GM19395 (cell line): ENCODE measurements around the gene RACGAP1.
"Not testable (repeated sequence)": the region's sequence is repeated elsewhere in the genome, so short reads cannot be mapped to it uniquely, and the experiment has no call there.

Experiments used
- ATAC-seq: cut with Tn5 transposase; IDR thresholded peaks from one replicate; pipeline ENCODE4 v1.9.1; 2021; ENCODE audit warnings: mild to moderate bottlenecking, moderate library complexity; ENCODE audit not compliant: unreplicated experiment

Gene RACGAP1

DNA sequence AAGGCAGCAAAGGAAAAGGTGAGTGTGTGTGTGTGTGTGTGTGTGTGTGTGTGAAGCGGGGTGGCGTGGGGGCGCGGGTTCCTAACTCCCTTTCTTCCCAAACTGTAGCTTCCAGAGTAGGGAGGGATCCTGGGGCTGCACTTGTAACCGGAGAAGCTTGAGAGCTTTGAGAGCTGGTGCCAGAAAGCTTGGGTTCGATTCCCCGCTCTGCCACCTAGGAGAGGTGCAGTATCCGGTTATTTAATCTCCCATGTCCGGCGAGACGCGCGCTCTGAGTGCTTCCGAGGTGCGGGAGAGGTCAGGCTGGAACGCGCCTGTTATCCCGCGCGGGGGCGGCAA lies 7.2 kb upstream of the RACGAP1 start:
- no peak for ATAC-seq

DNA sequence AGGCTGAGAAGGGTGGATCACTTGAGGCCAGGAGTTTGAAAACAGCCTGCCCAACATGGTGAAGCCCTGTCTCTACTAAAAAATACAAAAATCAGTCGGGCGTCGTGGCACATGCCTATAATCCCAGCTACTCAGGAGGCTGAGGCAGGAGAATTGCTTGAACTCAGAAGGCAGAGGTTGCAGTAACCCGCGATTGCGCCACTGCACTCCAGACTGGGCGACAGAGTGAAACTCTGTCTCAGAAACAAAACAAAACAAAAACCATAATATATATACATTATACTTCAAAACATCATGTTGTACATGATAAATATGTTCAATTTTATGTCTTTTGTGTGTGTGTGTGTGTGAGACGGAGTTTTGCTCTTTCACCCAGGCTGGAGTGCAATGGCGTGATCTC lies 5.2 kb upstream of the RACGAP1 start:
- not testable (repeated sequence) for ATAC-seq

DNA sequence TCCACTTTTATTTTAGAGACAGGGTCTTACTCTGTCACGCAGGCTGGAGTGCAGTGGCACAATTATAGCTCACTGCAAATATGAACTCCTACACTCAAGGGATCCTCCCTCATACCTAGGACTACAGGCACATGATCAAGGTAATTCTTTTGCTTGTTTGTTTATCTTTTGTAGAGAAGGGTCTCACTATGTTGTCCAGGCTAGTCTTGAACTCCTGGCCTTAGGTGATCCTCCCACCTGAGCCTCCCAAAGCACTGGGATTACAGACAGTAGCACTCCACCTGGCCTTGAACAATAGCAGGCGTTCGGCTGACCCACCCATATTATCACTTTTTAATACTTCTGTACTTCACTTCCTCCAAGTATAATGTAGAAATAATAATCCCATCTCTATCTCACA lies 1.4 kb upstream of the RACGAP1 start:
- ATAC-seq, result no peak

DNA sequence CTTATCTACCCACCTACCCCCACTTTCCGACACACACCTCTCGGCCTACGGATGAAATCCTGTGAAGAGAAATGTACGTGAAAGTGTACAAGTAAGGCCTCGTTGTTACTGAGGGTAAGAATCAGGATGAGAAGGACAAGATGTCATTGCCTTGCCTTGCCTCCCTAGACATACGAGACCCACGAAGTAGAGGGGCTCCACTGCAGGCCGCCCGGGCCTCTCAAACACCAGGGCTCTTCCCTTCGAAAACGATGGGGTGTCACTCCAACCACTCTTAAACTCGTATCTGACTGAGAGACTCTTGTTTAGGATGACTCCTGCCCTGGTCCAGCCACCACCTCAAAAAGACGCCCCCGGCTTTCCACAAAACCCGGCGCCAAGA lies 498 bp downstream of the RACGAP1 start:
- ATAC-seq, result peak; percentile 29

DNA sequence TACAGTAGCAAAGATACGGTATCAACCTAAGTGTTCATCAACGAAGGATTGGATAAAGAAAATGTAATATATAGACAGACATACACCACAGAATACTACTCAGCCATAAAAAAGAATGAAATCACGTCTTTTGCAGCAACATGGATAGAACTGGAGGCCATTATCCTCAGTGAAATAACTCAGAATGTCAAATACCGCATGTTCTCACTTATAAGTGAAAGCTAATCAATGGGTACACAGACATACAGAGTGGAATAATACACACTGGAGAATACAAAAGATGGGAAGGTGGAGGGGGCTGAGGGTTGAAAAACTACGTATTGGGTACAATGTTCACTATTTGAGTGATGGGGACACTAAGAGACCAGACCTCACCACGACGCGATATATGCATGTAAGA lies 1.1 kb downstream of the RACGAP1 start:
- ATAC-seq, result no peak

DNA sequence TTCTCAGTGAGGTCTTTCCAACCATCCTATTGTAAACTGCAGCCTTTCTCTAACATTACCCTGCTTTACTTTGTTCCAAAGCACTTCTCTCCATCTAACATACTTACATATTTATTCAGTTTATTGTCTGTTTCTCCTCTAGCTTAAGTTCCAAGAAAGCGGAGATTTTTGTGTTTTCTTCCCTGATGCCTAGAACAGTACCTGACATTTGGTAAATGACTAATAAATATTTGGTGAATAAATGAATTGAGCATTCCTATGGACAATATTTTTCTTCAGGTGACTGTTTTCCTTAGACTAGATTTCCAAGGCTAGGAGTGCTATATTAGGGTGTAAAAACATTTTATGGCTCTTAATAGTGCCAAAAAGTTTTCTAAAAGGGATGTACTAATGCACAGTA lies 2.4 kb downstream of the RACGAP1 start:
- no peak for ATAC-seq

DNA sequence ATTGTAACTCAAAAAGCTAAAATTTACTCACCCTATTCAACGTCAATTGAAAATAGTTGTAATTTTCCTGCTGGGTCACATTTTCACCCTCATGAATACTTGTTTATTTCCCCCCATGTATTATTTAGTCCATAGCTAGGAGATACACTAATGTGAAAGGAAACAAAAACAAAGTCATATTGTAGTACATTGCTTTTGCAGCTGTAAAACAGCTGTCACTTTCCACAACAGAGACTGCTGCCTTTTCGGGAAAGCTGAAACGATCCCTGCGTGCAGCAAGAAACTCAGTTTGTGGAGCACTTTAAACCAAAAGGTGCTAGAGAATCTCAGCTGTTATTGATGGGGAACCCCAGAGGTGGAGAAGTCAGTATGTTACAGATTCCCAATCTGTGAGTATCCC lies 4.3 kb downstream of the RACGAP1 start:
- ATAC-seq, result no peak

DNA sequence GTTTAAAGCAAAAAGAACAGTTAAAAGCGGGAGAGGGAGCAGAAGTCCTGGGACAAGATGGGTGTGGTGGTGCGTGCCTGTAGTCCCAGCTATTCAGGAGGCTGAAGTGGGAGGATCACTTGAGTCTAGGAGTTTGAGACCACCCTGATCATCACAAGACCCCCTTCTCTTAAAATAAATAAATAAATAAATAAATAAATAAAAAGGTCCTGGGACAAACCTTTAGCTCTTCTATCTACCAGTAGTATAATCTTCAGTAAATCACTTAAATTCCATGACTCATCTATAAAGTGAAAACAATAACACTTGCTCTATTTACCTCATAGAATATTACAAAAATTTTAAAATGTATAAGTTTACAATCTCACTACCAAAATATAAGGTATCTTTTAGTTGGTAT lies 5.8 kb downstream of the RACGAP1 start:
- no peak for ATAC-seq

DNA sequence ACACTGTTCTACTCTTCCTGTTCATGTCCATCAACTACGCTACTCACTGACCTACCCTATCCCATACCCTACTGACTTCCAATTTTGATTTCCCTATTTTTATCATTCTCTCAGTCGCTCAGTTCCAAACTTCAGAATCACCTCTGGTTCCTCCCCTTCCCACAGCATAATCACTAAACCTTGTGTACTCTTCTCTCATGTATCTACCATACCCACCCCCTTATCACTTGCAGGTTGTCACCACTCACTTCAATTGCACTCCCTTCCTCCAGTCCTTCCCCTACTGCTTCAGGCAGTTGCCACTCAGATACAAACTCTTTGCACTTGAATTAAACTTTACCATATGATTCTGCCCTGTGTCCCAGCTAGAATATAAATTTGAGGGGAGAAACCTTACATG lies 6.3 kb downstream of the RACGAP1 start:
- no peak for ATAC-seq

DNA sequence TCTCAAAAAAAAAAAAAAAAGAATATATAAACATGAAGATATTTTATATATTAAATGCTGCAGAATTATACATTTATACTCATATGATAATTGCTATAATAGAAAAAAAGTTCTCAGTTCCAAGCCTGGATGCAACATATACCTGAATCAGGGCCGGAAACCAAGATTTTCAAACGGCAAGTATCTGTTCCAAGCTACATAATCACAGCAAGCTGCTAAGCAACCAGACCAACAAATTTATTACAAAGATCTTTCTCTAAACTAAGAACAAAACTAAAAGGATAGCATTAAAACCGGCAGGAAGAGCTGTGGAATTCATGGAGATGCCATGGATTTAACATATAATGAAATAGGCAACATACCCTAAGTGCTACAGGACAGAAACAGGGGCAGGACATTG lies 7.1 kb downstream of the RACGAP1 start:
- ATAC-seq, result no peak

DNA sequence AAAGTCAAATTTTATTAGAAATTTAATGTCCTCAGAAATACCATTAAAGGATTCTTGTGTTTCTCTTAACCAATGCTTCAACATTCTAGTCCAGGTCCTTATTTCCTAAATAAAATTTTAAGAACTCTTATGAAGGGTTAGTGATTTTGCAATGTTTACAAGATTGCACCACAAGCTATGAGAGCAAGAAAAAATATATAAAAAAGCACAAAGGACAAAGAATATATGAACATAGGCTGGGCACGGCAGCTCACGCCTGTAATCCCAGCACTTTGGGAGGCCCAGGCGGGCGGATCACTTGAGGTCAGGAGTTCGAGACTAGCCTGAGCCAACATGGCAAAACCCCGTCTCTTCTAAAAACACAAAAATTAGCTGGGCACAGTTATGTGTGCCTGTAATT lies 7.7 kb downstream of the RACGAP1 start:
- ATAC-seq, result no peak

DNA sequence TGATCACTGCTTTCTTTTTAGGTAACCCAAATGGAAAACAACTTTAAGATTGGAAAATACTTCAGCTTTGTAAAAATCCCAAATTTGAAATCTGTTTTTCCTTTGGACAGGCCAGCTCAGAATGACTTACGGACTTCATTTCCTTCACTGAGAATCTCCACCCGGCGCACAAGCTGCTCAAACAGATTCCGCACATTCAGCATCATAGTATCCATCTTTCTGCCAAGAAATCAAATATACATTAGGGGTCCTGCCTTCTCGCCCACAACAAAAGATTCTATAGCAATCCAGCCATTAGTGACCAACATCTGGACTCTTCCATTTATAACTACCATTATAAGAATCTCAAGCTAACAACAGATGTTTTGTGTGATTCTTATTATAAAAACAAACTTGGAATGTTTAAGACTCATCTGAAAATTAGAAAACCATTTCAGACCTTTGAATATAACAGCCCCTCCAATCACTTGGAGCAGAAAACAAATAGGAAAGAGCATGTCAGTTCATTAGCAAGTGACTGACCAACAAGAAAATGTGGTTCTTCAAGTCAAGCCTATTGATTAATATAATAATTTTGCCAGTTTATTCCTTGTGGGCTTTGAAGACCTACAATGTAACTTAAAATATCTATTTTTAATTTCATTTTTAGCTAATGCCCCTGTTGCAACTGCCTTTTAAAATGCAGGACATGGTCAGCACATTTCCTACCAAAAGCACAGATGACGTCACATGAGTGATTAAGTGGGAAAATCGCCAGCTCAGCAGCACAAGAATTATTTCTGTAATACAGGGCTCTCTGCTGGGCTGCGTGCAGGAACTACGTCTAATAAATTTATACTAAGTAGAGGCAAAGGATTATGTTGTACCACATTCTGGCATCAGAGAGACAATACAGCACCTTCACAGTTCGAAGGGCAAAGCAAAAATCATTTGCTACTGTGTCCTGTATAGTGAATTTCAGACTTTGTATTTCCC lies 8.5 kb downstream of the RACGAP1 start:
- ATAC-seq, result no peak

DNA sequence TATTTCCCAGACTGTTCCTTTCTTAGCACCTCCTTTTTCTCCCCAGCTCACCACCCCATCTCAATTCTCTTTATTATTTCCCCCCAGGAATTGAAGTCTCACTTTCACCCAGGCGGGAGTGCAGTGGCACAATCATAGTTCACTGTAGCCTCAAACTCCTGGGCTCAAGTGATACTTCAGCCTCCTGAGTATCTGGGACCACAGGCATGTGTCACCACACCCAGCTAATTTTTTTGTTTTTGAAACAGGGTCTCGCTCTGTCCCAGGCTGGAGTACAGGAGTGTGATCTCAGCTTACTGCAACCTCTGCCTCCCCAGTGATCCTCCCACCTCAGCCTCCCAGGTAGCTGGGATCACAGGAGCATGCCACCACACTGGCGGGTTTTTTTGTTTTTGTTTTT lies 11.0 kb downstream of the RACGAP1 start:
- no peak for ATAC-seq

DNA sequence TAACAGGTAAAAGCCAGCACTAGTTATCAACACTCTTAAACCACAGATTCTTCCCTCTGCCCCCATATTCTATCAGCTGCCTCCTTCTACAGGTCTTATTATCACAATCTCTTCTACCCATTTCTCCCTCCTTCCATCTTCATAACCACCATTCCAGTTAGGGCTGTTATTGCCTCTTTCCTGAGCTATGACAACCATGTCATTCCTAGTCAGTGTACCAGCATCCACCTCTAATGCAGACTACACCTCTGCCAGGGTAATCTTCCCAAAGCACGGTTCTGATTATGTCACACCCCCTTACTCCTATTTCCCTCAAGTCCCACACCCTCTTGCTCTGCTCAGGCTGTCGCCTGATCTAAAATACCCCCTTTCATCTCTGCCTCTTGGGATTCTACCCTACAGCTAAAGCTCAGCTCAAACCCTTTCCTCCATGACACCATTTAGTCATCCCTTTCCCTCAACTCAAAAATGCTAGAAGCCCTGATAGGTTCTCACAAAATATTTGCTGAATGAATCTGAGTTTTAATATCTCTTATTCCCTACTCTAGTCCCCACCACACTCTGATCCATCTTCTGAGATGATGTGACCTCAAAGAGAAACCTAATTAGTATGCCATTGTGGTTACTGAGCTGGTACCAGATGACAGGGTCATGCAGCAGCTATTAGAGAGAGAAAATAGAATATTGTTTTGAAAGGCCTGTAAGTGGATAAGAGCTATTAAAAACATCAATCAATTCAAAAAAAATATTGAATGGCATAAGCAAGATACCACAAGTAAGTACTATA lies 11.7 kb downstream of the RACGAP1 start:
- ATAC-seq, result no peak

DNA sequence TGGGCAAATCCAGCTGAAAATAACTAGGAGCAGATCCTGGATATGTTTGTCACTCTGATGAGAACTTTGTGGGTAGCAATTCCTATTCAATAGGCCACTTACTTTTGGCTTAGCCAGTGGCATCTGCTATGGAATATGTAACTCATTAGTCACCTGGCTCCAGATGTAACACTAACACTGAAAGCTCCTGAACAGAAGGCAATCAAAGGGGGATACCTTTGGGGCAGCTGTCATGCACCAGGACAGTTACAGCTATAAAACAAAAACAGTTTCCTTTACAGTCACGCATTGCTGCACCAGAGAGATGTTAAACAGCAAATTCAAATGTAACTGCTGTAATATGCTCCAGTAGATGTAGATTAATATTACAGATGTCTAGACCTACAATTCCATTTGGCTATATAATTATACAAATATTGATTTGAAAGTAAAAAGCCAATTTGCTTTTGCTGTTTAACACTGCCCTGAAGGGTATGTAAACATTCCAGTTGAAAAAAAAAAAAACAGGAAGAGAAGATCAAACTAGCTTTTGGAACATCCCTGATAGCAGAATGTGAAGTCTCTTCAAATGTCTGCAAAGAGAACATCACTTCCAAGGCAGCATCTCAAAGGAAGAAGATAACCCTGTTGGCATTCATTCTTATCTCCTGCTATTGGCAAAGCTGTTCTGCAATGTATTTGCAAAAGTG lies 18.4 kb downstream of the RACGAP1 start:
- no peak for ATAC-seq

DNA sequence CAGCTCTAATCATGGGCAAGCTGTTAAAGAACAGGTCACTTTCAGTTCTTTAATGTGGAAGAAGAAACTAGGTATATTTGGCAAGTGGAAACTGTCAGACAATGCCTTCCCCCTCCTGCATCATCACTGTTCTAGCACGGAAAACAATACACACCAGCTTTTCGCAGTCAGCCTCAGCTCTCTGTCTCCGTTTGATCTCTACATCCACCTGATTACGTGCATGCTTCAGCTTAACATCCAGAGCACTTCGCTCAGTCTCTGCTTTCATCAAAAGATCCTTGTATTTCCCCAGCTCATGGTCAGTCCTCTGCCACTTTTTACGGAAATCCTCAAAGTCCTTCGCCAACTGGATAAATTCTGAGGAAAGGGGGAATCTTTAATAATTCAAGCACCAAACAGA lies 19.0 kb downstream of the RACGAP1 start:
- ATAC-seq, result no peak

DNA sequence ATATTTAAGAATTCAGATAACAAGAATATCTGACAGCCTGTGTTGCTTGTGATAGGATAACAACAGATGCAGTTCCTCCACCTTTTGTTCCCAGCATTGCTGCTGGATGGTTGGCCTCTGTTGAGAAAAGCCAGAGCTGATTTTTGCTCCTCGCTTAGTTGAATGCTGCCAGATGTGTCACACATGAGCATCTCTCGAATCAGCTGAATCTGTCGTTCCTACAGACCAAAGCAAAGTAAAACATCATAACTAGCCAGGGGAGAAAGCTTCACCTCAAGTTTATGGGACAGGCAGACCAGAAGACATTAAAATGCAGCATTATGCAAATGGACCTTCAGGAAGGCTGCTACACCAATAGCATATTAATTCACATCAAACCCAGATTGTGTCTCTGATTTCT lies 20.1 kb downstream of the RACGAP1 start:
- no peak for ATAC-seq

DNA sequence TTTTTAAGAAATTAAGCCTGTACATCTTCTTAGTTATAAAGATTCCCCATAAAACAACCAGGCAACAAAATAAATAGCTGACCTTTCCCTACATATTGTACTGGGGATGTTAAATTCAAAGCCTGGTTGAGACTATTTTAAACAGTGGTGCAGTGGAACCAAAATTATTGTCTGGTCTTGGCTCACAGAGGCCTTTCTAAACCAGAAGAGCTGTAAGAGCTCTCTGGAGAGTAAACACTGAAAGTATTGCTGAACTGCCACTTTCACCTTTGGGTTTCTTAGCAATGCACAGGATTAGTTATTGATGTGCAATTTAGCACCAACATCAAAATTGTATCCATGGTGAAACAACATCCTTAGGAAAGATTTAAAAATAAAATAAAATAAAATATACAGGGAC lies 20.6 kb downstream of the RACGAP1 start:
- ATAC-seq, result no peak

DNA sequence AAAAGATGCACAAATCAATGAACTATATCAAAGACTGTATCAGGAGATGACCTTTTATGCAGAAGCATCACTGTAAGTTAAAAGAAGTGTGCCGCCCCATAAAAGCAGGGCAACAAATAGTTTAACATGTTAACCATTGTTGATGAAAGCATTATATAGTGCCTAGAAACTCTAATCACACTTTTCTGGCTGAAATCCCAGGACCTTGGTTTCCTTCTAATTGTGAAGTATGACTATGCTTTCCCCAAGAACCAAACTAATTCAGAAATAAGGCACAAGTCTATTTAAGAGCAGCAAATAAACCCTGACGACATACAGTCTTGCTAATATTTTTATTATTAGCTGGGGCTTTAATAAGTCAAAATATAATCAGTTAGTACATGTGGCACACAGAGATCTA lies 21.7 kb downstream of the RACGAP1 start:
- no peak for ATAC-seq

DNA sequence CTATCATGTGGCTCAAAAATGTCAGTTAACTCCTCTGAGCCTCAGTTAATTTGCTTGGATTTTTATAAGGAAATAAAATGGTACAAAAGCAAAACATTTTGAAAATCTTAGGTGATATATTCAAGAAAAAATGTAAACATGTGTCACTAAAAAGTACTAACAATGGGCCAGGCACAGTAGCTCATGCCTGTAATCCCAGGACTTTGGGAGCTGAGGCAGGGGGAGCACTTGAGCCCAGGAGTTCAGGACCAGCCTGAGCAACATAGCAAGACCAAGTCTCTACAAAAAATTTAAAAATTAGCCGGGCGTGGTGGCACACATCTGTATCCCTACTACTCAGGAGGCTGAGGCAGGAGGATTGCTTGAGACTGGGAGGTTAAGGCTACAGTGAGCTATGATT lies 26.8 kb downstream of the RACGAP1 start:
- ATAC-seq, result no peak

DNA sequence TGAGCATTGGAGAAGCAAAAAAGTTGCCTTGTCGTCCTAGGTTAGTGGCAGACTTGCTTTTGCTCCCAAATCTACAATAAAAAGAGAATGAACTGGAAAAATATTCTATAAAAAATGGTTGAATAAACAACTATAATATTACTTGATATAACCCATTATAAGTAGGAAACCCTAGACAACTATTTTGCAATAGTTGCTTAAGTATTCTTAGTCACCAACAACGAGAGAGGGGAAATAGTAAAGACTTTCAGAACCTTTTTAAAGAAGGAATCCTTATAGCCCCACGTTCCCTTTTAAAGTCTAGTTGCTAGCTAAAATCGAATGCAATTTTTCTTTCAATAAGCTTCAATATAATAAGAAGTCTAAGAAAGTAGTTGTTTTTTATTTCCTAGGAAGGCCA lies 35.0 kb downstream of the RACGAP1 start:
- no peak for ATAC-seq

DNA sequence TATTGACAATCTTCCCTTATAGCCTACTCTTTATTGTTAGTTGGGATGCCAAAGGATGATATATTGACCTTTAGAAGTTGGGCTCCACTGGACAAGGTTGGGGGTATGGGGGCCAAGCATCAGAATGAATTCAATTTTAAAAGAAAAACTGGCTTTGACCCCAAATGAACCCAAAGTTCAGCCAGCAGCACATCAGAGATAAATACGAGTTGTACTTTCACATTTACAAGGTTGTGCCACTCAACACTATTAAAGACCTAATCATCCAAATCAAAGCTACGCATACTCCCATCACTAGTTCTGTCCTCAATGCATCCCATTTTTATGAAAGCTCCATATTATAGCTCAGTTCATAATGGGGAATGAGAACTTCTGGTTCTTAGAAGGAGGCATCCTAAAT lies 35.9 kb downstream of the RACGAP1 start:
- ATAC-seq, result not testable (repeated sequence)
